Keratinocyte (primary cell): ENCODE data around the gene STPG4.

Experiments used
- EZH2 ChIP-seq: IDR thresholded peaks from one replicate; pipeline ENCODE4 v1.6.1; 2012; ENCODE audit warnings: inconsistent platforms, mild to moderate bottlenecking, low read length, moderate library complexity
- TF ChIP-seq, protein P1 (sequence below), 3 experiments: IDR thresholded peaks in 1 of 3; conservative IDR thresholded peaks in 1 of 3; optimal IDR thresholded peaks in 1 of 3; 2 replicates in 2 of 3; 3 replicates in 1 of 3; pipeline versions ENCODE3 to v1.5.1; 2011; ENCODE audit warnings: low read length in 3 of 3, mild to moderate bottlenecking in 3 of 3, moderate library complexity in 2 of 3, control low read depth in 1 of 3, inconsistent platforms in 1 of 3; ENCODE audit not compliant: insufficient read depth in 2 of 3; ENCODE audit errors: extremely low read depth in 1 of 3

DNA sequence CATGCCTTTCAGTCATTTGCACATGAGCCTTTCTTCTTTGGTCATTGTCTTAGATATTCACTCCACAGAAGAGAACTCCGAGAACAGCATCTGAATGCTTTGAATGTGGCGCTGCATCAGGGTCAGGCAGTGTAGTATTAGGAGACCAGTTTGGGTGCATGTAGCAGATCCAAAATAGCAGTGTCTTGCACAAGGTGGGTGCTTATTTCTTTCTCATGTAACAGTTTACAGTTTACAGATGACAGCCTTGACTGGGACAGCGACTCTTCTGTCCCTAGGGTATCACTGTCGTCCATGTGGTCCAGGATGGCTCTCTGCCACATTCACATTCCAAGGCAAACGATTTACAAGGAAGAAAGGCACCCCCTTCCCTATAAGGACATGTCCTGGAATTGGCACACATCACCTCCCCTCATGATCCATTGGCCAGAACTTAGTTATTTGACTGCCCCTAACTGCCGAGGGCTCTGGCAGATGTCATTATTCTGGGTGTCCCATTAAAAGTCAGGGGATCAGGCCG is 101.0 kb downstream of the STPG4 start:
- TF ChIP-seq, protein P1, sequence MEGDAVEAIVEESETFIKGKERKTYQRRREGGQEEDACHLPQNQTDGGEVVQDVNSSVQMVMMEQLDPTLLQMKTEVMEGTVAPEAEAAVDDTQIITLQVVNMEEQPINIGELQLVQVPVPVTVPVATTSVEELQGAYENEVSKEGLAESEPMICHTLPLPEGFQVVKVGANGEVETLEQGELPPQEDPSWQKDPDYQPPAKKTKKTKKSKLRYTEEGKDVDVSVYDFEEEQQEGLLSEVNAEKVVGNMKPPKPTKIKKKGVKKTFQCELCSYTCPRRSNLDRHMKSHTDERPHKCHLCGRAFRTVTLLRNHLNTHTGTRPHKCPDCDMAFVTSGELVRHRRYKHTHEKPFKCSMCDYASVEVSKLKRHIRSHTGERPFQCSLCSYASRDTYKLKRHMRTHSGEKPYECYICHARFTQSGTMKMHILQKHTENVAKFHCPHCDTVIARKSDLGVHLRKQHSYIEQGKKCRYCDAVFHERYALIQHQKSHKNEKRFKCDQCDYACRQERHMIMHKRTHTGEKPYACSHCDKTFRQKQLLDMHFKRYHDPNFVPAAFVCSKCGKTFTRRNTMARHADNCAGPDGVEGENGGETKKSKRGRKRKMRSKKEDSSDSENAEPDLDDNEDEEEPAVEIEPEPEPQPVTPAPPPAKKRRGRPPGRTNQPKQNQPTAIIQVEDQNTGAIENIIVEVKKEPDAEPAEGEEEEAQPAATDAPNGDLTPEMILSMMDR (optimal IDR thresholded peaks at IDR 0.05 in 1 of 3, IDR thresholded peaks at IDR 0.05 in 1 of 3, conservative IDR thresholded peaks at IDR 0.05 in 1 of 3; ENCODE audit: extremely low read depth in 1 of 3, insufficient read depth in 2 of 3, low read length in 3 of 3): no peak
- TF ChIP-seq EZH2: no peak
